Activated CD8-positive, alpha-beta memory T cell treated with anti-CD3 and anti-CD28 coated beads, Interleukin-2, amount 50 U/mL, for 48 hours (primary cell): Measurements from ENCODE around the gene NKIRAS1.
"Not testable (repeated sequence)": the region's sequence is repeated elsewhere in the genome, so short reads cannot be mapped to it uniquely, and the experiment has no call there.

Source experiments
- DNase-seq: peaks from one replicate; pipeline ENCODE4 v3.0.0-alpha.2; 2020

The NKIRAS1 gene

GRCh38 chr3:23867400-23867799, 49.4 kb downstream of the NKIRAS1 start:
- DNase-seq = no peak

GRCh38 chr3:23865595-23866396, 51.0 kb downstream of the NKIRAS1 start:
- DNase-seq = no peak

GRCh38 chr3:23864931-23865330, 51.9 kb downstream of the NKIRAS1 start:
- DNase-seq = no peak

- no peak for DNase-seq
Measured at GRCh38 chr3:23863060-23863459, 53.7 kb downstream of the NKIRAS1 start.

GRCh38 chr3:23861689-23862088, 55.1 kb downstream of the NKIRAS1 start:
- DNase-seq = no peak

GRCh38 chr3:23859839-23860382, 56.9 kb downstream of the NKIRAS1 start:
- DNase-seq = no peak

- no peak for DNase-seq
Measured at GRCh38 chr3:23859012-23859743, 57.6 kb downstream of the NKIRAS1 start.

GRCh38 chr3:23856286-23856685, 60.5 kb downstream of the NKIRAS1 start:
- no peak for DNase-seq

GRCh38 chr3:23849462-23849861, 67.3 kb downstream of the NKIRAS1 start:
- DNase-seq = not testable (repeated sequence)

GRCh38 chr3:23845326-23846216, 71.2 kb downstream of the NKIRAS1 start:
- no peak for DNase-seq

GRCh38 chr3:23843869-23844268, 72.9 kb downstream of the NKIRAS1 start:
- DNase-seq = no peak
